PC-9 (cell line): Measurements from ENCODE around the gene CBY1. TPM values are rescaled to one million over a fixed set of nuclear protein-coding genes. Genes with fewer than 3 reads are reported as not detected.

Experiments used
- BruUV-seq: library from RNA; stranded (reverse); fragments of 400-500 nt; replicated peaks from 2 replicates; lab custom pipeline; 2021; lab: Mats Ljungman, UMichigan
- CTCF ChIA-PET: fragments of 300-600 bp; sonication (Branson Sonifier 250); formaldehyde crosslinking; loops from one replicate; lab custom pipeline; 2022; ENCODE audit warnings: antibody characterized with exemption; lab: Charles Lee
- POLR2A ChIA-PET: fragments of 300-600 bp; sonication (Branson Sonifier 250); formaldehyde crosslinking; loops from one replicate; lab custom pipeline; 2022; ENCODE audit warnings: antibody characterized with exemption; ENCODE audit not compliant: unreplicated experiment; lab: Charles Lee
- DNase-seq, 2 experiments: peaks; one replicate each; pipeline versions ENCODE4 v3.0.0 to v3.0.0-alpha.2; 2015 to 2022; ENCODE audit warnings: mixed read lengths in 1 of 2
- H2AFZ ChIP-seq: fragments of 200-600 bp; sonication (generic); 2 replicates; pipeline ENCODE4 v1.8.1; 2017; ENCODE audit warnings: antibody characterized with exemption
- H3F3A ChIP-seq: fragments of 200-600 bp; sonication (generic); 2 replicates; pipeline ENCODE4 v1.8.1; 2017; ENCODE audit warnings: antibody characterized with exemption, mild to moderate bottlenecking, low read depth; ENCODE audit not compliant: insufficient read depth
- H3K27ac ChIP-seq: fragments of 200-600 bp; sonication (generic); 2 replicates; pipeline ENCODE4 v1.6.1; 2016; ENCODE audit warnings: mixed run types
- H3K27me3 ChIP-seq: fragments of 200-600 bp; sonication (generic); 2 replicates; pipeline ENCODE4 v1.6.1; 2016; ENCODE audit warnings: low read depth, mixed run types; ENCODE audit not compliant: insufficient read depth
- H3K36me3 ChIP-seq: fragments of 200-600 bp; sonication (generic); 2 replicates; pipeline ENCODE4 v1.6.1; 2016; ENCODE audit warnings: low read depth, mixed run types
- H3K4me1 ChIP-seq: fragments of 200-600 bp; sonication (generic); replicated peaks from 2 replicates; pipeline ENCODE4 v1.6.1; 2016; ENCODE audit warnings: mixed run types; ENCODE audit not compliant: insufficient read depth
- H3K4me2 ChIP-seq: fragments of 200-600 bp; sonication (generic); 2 replicates; pipeline ENCODE4 v1.6.1; 2017; ENCODE audit warnings: mixed run types
- H3K4me3 ChIP-seq: fragments of 200-600 bp; sonication (generic); 2 replicates; pipeline ENCODE4 v1.6.1; 2016; ENCODE audit warnings: mixed run types
- H3K79me2 ChIP-seq: fragments of 200-600 bp; sonication (generic); 2 replicates; pipeline ENCODE4 v1.6.1; 2017; ENCODE audit warnings: low read depth, mixed run types
- H3K9me2 ChIP-seq: fragments of 200-600 bp; sonication (generic); 2 replicates; pipeline ENCODE4 v1.8.1; 2017; ENCODE audit warnings: mild to moderate bottlenecking; ENCODE audit not compliant: insufficient read depth
- H3K9me3 ChIP-seq: fragments of 200-600 bp; sonication (generic); 2 replicates; pipeline ENCODE4 v1.8.1; 2016; ENCODE audit warnings: low read depth; ENCODE audit not compliant: insufficient read depth
- H4K20me1 ChIP-seq: fragments of 200-600 bp; sonication (generic); 2 replicates; pipeline ENCODE4 v1.8.1; 2017; ENCODE audit not compliant: insufficient read depth
- EZH2 ChIP-seq: fragments of 200-600 bp; sonication (generic); IDR thresholded peaks from 2 replicates; pipeline ENCODE4 v1.8.0; 2017; ENCODE audit warnings: antibody characterized with exemption, low read depth
- intact Hi-C: fragments of 100-400 bp; cut with micrococcal nuclease; formaldehyde crosslinking; loops from one replicate; pipeline ENCODE4 v1.10.0; 2022; ENCODE audit not compliant: unreplicated experiment
- total RNA-seq: library from RNA; stranded (reverse); gene quantifications from 2 replicates; pipeline ENCODE4 v1.2.3, GENCODE V29; 2021
- TF ChIP-seq, protein P1 (sequence below): fragments of 200-600 bp; sonication (generic); conservative IDR thresholded peaks from 2 replicates; pipeline ENCODE4 v1.6.1; 2017; ENCODE audit warnings: mixed run types, antibody characterized with exemption, mild to moderate bottlenecking, moderate library complexity

Gene CBY1
- total RNA-seq, 1 experiment from 2014 or later, result 58.9 TPM

DNA sequence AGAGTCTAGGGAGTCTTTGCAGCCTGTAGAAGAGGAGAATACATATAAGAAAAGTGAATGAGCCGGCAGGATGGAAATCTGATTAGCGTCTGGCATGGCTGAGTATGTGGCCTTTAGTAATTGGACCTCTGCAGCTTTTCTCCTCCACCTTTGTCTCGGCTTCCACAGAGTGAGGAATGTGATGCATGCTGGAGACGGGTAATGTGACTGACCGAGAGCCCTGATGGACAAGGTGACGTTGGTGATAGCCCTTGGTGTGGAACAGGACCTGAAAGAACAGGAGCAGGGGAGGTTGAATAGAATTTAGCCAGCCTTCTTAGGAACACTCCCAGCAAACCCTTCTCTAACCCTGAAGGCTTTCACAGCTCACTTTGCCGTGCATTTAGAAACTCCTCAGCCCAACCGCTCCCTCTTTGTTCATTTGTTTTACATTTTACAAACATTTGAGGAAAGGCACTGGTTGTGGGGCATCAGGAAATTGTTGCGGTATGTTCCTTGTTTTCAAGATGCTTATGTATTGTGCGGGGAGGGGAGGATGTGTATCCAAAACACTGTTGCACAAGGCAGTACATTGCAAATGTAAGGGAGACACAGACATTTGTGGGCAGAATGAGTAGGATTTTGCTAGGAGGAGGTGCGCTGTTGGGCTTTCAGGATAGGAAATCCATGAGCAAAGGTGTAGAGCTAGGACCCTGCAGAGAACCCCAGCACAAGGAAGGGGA is 56.2 kb downstream of the CBY1 start:
- H3F3A ChIP-seq, result peaks cover 38% of the 10 kb centered on the region
- ChIA-PET CTCF (no interaction called here), POLR2A (interaction anchor here (0.6 kb wide), 1 partner anchor 1331 kb away, joined by 25 read pairs; no protein-coding TSS in a partner anchor)
- H3K9me3 ChIP-seq, result no peaks in the 10 kb centered on the region
- no peaks in the 10 kb centered on the region for H3K9me2 ChIP-seq
- H2AFZ ChIP-seq, result no peak overlapping the region
- no peak overlapping the region for H3K27ac ChIP-seq
- no peak for DNase-seq
- H3K4me1 ChIP-seq, result peaks cover 39% of the 10 kb centered on the region
- peaks cover 71% of the 10 kb centered on the region for H4K20me1 ChIP-seq
- peaks cover 51% of the 10 kb centered on the region for H3K36me3 ChIP-seq
- H3K27me3 ChIP-seq, result no peaks in the 10 kb centered on the region
- peaks cover 93% of the 10 kb centered on the region for H3K79me2 ChIP-seq
- no TSS peak for BruUV-seq
- no peak overlapping the region for H3K4me2 ChIP-seq
- H3K4me3 ChIP-seq, result no peak overlapping the region
- TF ChIP-seq, protein P1, sequence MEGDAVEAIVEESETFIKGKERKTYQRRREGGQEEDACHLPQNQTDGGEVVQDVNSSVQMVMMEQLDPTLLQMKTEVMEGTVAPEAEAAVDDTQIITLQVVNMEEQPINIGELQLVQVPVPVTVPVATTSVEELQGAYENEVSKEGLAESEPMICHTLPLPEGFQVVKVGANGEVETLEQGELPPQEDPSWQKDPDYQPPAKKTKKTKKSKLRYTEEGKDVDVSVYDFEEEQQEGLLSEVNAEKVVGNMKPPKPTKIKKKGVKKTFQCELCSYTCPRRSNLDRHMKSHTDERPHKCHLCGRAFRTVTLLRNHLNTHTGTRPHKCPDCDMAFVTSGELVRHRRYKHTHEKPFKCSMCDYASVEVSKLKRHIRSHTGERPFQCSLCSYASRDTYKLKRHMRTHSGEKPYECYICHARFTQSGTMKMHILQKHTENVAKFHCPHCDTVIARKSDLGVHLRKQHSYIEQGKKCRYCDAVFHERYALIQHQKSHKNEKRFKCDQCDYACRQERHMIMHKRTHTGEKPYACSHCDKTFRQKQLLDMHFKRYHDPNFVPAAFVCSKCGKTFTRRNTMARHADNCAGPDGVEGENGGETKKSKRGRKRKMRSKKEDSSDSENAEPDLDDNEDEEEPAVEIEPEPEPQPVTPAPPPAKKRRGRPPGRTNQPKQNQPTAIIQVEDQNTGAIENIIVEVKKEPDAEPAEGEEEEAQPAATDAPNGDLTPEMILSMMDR, result no peak
- no peak for TF ChIP-seq EZH2
- intact Hi-C loops, result no loop called here

DNA sequence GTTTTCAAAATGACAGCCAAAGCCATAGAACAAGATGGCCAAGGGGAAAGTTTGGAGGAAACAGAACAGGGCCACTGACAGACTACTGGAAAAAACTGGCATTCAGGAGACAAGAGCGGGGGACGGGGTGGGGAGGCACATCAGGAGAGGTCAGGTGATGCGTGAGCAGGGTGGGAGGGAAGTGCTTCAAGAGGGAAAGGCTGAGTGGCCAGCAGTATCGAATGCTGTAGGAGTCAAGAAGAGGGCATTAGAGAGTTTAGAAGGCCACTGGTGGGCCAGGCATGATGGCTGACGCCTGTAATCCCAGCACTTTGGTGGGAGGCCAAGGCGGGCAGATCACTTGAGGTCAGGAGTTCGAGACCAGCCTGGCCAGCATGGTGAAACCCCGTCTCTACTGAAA is 57.5 kb downstream of the CBY1 start:
- H4K20me1 ChIP-seq, result peaks cover 79% of the 10 kb centered on the region

DNA sequence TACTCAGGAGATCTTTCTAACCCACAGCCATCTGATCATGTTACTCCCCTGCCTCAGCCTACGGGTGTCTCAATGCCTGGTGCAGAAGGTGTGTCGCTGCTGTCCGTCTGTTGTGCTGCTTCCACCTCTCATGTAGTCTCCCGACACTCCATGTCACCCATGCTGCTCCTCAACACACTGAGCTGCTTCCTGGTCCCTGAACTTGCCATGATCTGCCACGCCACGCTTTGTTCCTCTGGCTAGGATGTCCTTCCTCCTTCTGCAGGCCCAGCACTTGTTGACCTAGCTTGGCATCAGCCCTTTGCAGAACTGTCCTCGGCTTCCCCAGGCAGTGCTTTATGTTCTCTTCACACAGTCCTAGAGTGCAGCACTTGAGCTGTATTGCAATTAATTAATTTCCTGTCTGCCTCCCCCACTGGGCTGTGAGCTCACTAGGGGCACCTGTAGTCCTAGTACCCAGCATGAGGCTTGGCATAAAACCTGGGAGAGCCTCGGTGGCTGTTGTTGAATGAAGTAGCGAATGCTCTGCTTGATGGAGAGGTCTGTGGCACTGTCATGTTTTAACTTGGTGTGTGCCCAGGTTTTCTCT is 58.8 kb downstream of the CBY1 start:
- Histone ChIP-seq H3K4me1 (peaks cover 34% of the 10 kb centered on the region), H3K79me2 (peaks cover 83% of the 10 kb centered on the region), H3K27ac (no peak overlapping the region), H4K20me1 (peaks cover 82% of the 10 kb centered on the region), H3K9me3 (no peaks in the 10 kb centered on the region), H2AFZ (no peak overlapping the region), H3K9me2 (no peaks in the 10 kb centered on the region), H3K4me2 (no peak overlapping the region), H3K27me3 (no peaks in the 10 kb centered on the region), H3F3A (peaks cover 44% of the 10 kb centered on the region), H3K4me3 (no peak overlapping the region), H3K36me3 (peaks cover 43% of the 10 kb centered on the region)
- ChIA-PET CTCF (no interaction called here), POLR2A (interaction anchor here (0.6 kb wide), 1 partner anchor 1593 kb away, joined by 3 read pairs; no protein-coding TSS in a partner anchor)
- BruUV-seq, result no TSS peak
- intact Hi-C loops, result no loop called here
- TF ChIP-seq, protein P1, result no peak
- TF ChIP-seq EZH2, result no peak
- DNase-seq, result no peak

More for the DNA sequence above, 57.5 kb downstream of the CBY1 start:
- CTCF ChIA-PET, result no interaction called here
- Histone ChIP-seq H3F3A (peaks cover 43% of the 10 kb centered on the region), H2AFZ (no peak overlapping the region), H3K9me3 (no peaks in the 10 kb centered on the region), H3K27ac (no peak overlapping the region), H3K36me3 (peaks cover 50% of the 10 kb centered on the region), H3K4me3 (no peak overlapping the region), H3K4me1 (peaks cover 40% of the 10 kb centered on the region), H3K79me2 (peaks cover 83% of the 10 kb centered on the region), H3K9me2 (no peaks in the 10 kb centered on the region), H3K27me3 (no peaks in the 10 kb centered on the region), H3K4me2 (no peak overlapping the region)
- no peak for DNase-seq
- POLR2A ChIA-PET, result no interaction called here
- no TSS peak for BruUV-seq
- intact Hi-C loops, result no loop called here
- TF ChIP-seq, protein P1, result no peak
- no peak for TF ChIP-seq EZH2
